ENCODE measurements around the gene EIF3L. TPM values are rescaled to one million over a fixed set of nuclear protein-coding genes. Genes with fewer than 3 reads are reported as not detected.

Gene EIF3L
- total and polyA plus RNA-seq, 7 experiments from 2014 or later = 338 to 586 (median 496) TPM

- ATAC-seq (no peak), DNase-seq (no peak)
- H3K36me3 Mint-ChIP-seq = peaks cover 0 to 17% (median 0%) of the 10 kb centered on the region in 5 donors
- H3K4me3 Mint-ChIP-seq = peak overlapping the region; percentile 83 to 95 (median 88)
- POLR2A ChIA-PET = interaction anchor here (1.0 to 1.3 kb wide), 2 partner anchors 159 to 238 kb away, joined by 3 to 5 read pairs; partner anchors contain the start of gene NOL12
- Histone ChIP-seq H3K27ac (ENCODE audit: low read depth, low read length) (peak overlapping the region; percentile 83), H3K27me3 (ENCODE audit: control insufficient read depth in 2 of 2, insufficient read depth in 2 of 2, low read length in 2 of 2) (no peaks in the 10 kb centered on the region), H3K4me1 (ENCODE audit: control insufficient read depth in 2 of 2, insufficient read depth in 2 of 2, low read length in 2 of 2) (peaks cover 10 to 16% of the 10 kb centered on the region in 2 donors), H3K36me3 (ENCODE audit: control insufficient read depth in 2 of 3, insufficient read depth in 3 of 3, low read length in 3 of 3) (peaks cover 0 to 2% (median 0%) of the 10 kb centered on the region in 3 experiments), H3K4me3 (ENCODE audit: low read length) (peak overlapping the region; percentile 84), H3K9me3 (ENCODE audit: control insufficient read depth in 2 of 3, low read length in 3 of 3) (no peaks in the 10 kb centered on the region)
- CTCF ChIA-PET = no interaction called here
- intact Hi-C loops (cut with micrococcal nuclease) = loop anchor here (1.0 to 10.0 kb wide), 11 partner anchors 27 to 337 kb away; partner anchors contain the start of genes GCAT (in 2 of the 2), PLA2G6 (in 2 of the 2), C22orf23 (in 1 of the 2) and GGA1 (in 1 of the 2)
- peak overlapping the region in 8 of 9 donors; percentile 71 to 92 (median 88) for H3K27ac Mint-ChIP-seq
- peaks cover 19 to 42% (median 33%) of the 10 kb centered on the region in 7 donors for H3K4me1 Mint-ChIP-seq
- H3K27me3 Mint-ChIP-seq = no peaks in the 10 kb centered on the region
- peaks cover 0 to 4% (median 0%) of the 10 kb centered on the region in 11 donors for H3K9me3 Mint-ChIP-seq
Observed at GRCh38 chr22:37844904-37845329, 4.3 kb upstream of the EIF3L start.

- H3K4me1 Mint-ChIP-seq = peaks cover 23 to 56% (median 46%) of the 10 kb centered on the region in 7 donors
- H3K27me3 Mint-ChIP-seq = no peaks in the 10 kb centered on the region
- Histone ChIP-seq H3K36me3 (ENCODE audit: control insufficient read depth in 2 of 3, insufficient read depth in 3 of 3, low read length in 3 of 3) (peaks cover 0 to 4% (median 0%) of the 10 kb centered on the region in 3 experiments), H3K4me1 (ENCODE audit: control insufficient read depth in 2 of 2, insufficient read depth in 2 of 2, low read length in 2 of 2) (peaks cover 21 to 29% of the 10 kb centered on the region in 2 donors), H3K27me3 (ENCODE audit: control insufficient read depth in 2 of 2, insufficient read depth in 2 of 2, low read length in 2 of 2) (no peaks in the 10 kb centered on the region), H3K27ac (ENCODE audit: low read depth, low read length) (no peak overlapping the region), H3K9me3 (ENCODE audit: control insufficient read depth in 2 of 3, low read length in 3 of 3) (no peaks in the 10 kb centered on the region), H3K4me3 (ENCODE audit: low read length) (no peak overlapping the region)
- H3K27ac Mint-ChIP-seq = no peak overlapping the region
- POLR2A ChIA-PET = interaction anchor here (0.6 to 1.1 kb wide), 3 partner anchors 11 to 60 kb away, joined by 3 to 4 read pairs (median 3); partner anchors contain the start of gene MICALL1
- H3K9me3 Mint-ChIP-seq = peaks cover 0 to 4% (median 0%) of the 10 kb centered on the region in 11 donors
- CTCF ChIA-PET = interaction anchor here (1.3 kb wide), 1 partner anchor 220 kb away, joined by 4 read pairs; no protein-coding TSS in a partner anchor
- ATAC-seq (no peak), DNase-seq (no peak)
- intact Hi-C loops (cut with micrococcal nuclease) = loop anchor here (5.0 to 10.0 kb wide), 4 partner anchors 39 to 336 kb away; partner anchors contain the start of genes GCAT (in 1 of the 2), LGALS1 (in 1 of the 2), PDXP (in 1 of the 2) and PLA2G6 (in 1 of the 2)
- H3K4me3 Mint-ChIP-seq = peak overlapping the region in 3 of 10 donors; percentile 13 to 26 (median 17)
- peaks cover 0 to 24% (median 0%) of the 10 kb centered on the region in 5 donors for H3K36me3 Mint-ChIP-seq
Observed at GRCh38 chr22:37846433-37846832, 2.8 kb upstream of the EIF3L start.

GRCh38 chr22:37848587-37849088 is 581 bp upstream of the EIF3L start:
- H3K27ac Mint-ChIP-seq = peak overlapping the region; percentile 89 to 100 (median 98)
- H3K4me1 Mint-ChIP-seq = peaks cover 23 to 55% (median 45%) of the 10 kb centered on the region in 7 donors
- DNase-seq (peak in 5 of 9 donors; percentile 20 to 37 (median 27)), ATAC-seq (no peak)
- intact Hi-C loops (cut with micrococcal nuclease) = loop anchor here (1.0 to 10.0 kb wide), 10 partner anchors 15 to 618 kb away; partner anchors contain the start of genes GGA1 (in 2 of the 2), GCAT (in 1 of the 2), LGALS1 (in 1 of the 2) and NOL12 (in 1 of the 2)
- no peaks in the 10 kb centered on the region for H3K9me3 ChIP-seq (ENCODE audit: control insufficient read depth in 2 of 3, low read length in 3 of 3)
- H3K4me1 ChIP-seq (ENCODE audit: control insufficient read depth in 2 of 2, insufficient read depth in 2 of 2, low read length in 2 of 2) = peaks cover 21 to 26% of the 10 kb centered on the region in 2 donors
- no peaks in the 10 kb centered on the region for H3K27me3 ChIP-seq (ENCODE audit: control insufficient read depth in 2 of 2, insufficient read depth in 2 of 2, low read length in 2 of 2)
- H3K4me3 ChIP-seq (ENCODE audit: low read length) = peak overlapping the region; percentile 77
- peak overlapping the region; percentile 91 to 99 (median 95) for H3K4me3 Mint-ChIP-seq
- peaks cover 0 to 4% (median 0%) of the 10 kb centered on the region in 11 donors for H3K9me3 Mint-ChIP-seq
- H3K27me3 Mint-ChIP-seq = no peaks in the 10 kb centered on the region
- H3K27ac ChIP-seq (ENCODE audit: low read depth, low read length) = peak overlapping the region; percentile 79
- ChIA-PET CTCF (interaction anchor here (0.6 to 2.4 kb wide), 2 partner anchors 11 to 14 kb away, joined by 3 to 8 read pairs; no protein-coding TSS in a partner anchor), POLR2A (interaction anchor here (1.9 kb wide), 1 partner anchor 240 kb away, joined by 6 read pairs; the partner anchor contains the start of gene GGA1)
- H3K36me3 Mint-ChIP-seq = peaks cover 0 to 27% (median 13%) of the 10 kb centered on the region in 5 donors
- peaks cover 7 to 20% (median 13%) of the 10 kb centered on the region in 3 experiments for H3K36me3 ChIP-seq (ENCODE audit: control insufficient read depth in 2 of 3, insufficient read depth in 3 of 3, low read length in 3 of 3)

GRCh38 chr22:37850801-37851200 is 1.6 kb downstream of the EIF3L start:
- Histone ChIP-seq H3K4me1 (ENCODE audit: control insufficient read depth in 2 of 2, insufficient read depth in 2 of 2, low read length in 2 of 2) (peaks cover 24 to 26% of the 10 kb centered on the region in 2 donors), H3K27ac (ENCODE audit: low read depth, low read length) (no peak overlapping the region), H3K36me3 (ENCODE audit: control insufficient read depth in 2 of 3, insufficient read depth in 3 of 3, low read length in 3 of 3) (peaks cover 17 to 41% (median 19%) of the 10 kb centered on the region in 3 experiments), H3K9me3 (ENCODE audit: control insufficient read depth in 2 of 3, low read length in 3 of 3) (no peaks in the 10 kb centered on the region), H3K27me3 (ENCODE audit: control insufficient read depth in 2 of 2, insufficient read depth in 2 of 2, low read length in 2 of 2) (no peaks in the 10 kb centered on the region), H3K4me3 (ENCODE audit: low read length) (no peak overlapping the region)
- POLR2A ChIA-PET = no interaction called here
- Mint-ChIP-seq H3K4me3 (peak overlapping the region; percentile 24 to 99 (median 95)), H3K4me1 (peaks cover 31 to 73% (median 63%) of the 10 kb centered on the region in 7 donors), H3K27ac (peak overlapping the region in 8 of 9 donors; percentile 14 to 77 (median 39)), H3K36me3 (peaks cover 5 to 42% (median 25%) of the 10 kb centered on the region in 5 donors), H3K27me3 (no peaks in the 10 kb centered on the region), H3K9me3 (peaks cover 0 to 4% (median 0%) of the 10 kb centered on the region in 11 donors)
- intact Hi-C loops (cut with micrococcal nuclease) = no loop called here
- ATAC-seq (no peak), DNase-seq (no peak)
- CTCF ChIA-PET = interaction anchor here (0.6 to 2.4 kb wide), 3 partner anchors 12 to 82 kb away, joined by 3 to 8 read pairs (median 3); no protein-coding TSS in a partner anchor

GRCh38 chr22:37852418-37852817 is 3.2 kb downstream of the EIF3L start:
- H3K4me3 ChIP-seq (ENCODE audit: low read length) = no peak overlapping the region
- ATAC-seq = no peak
- no peaks in the 10 kb centered on the region for H3K27me3 Mint-ChIP-seq
- H3K27me3 ChIP-seq (ENCODE audit: control insufficient read depth in 2 of 2, insufficient read depth in 2 of 2, low read length in 2 of 2) = no peaks in the 10 kb centered on the region
- intact Hi-C loops (cut with micrococcal nuclease) = no loop called here
- H3K9me3 ChIP-seq (ENCODE audit: control insufficient read depth in 2 of 3, low read length in 3 of 3) = no peaks in the 10 kb centered on the region
- ChIA-PET POLR2A (interaction anchor here (0.6 to 1.1 kb wide), 2 partner anchors 9 to 11 kb away, joined by 4 read pairs; partner anchors contain the start of gene ANKRD54), CTCF (interaction anchor here (0.5 to 2.3 kb wide), 2 partner anchors 10 to 55 kb away, joined by 3 to 18 read pairs; no protein-coding TSS in a partner anchor)
- H3K9me3 Mint-ChIP-seq = peaks cover 0 to 4% (median 0%) of the 10 kb centered on the region in 11 donors
- H3K36me3 ChIP-seq (ENCODE audit: control insufficient read depth in 2 of 3, insufficient read depth in 3 of 3, low read length in 3 of 3) = peaks cover 19 to 55% (median 21%) of the 10 kb centered on the region in 3 experiments
- peaks cover 5 to 48% (median 27%) of the 10 kb centered on the region in 5 donors for H3K36me3 Mint-ChIP-seq
- no peak for DNase-seq
- peaks cover 24 to 26% of the 10 kb centered on the region in 2 donors for H3K4me1 ChIP-seq (ENCODE audit: control insufficient read depth in 2 of 2, insufficient read depth in 2 of 2, low read length in 2 of 2)
- peaks cover 31 to 73% (median 61%) of the 10 kb centered on the region in 7 donors for H3K4me1 Mint-ChIP-seq
- no peak overlapping the region for H3K27ac ChIP-seq (ENCODE audit: low read depth, low read length)
- H3K4me3 Mint-ChIP-seq = peak overlapping the region in 2 of 10 donors; percentile 9 to 36
- peak overlapping the region in 1 of 9 donors; percentile 73 for H3K27ac Mint-ChIP-seq

- no peak for DNase-seq
- Histone ChIP-seq H3K27me3 (ENCODE audit: control insufficient read depth in 2 of 2, insufficient read depth in 2 of 2, low read length in 2 of 2) (no peaks in the 10 kb centered on the region), H3K9me3 (ENCODE audit: control insufficient read depth in 2 of 3, low read length in 3 of 3) (no peaks in the 10 kb centered on the region), H3K36me3 (ENCODE audit: control insufficient read depth in 2 of 3, insufficient read depth in 3 of 3, low read length in 3 of 3) (peaks cover 26 to 76% (median 27%) of the 10 kb centered on the region in 3 experiments), H3K4me1 (ENCODE audit: control insufficient read depth in 2 of 2, insufficient read depth in 2 of 2, low read length in 2 of 2) (peaks cover 14 to 18% of the 10 kb centered on the region in 2 donors), H3K4me3 (ENCODE audit: low read length) (no peak overlapping the region), H3K27ac (ENCODE audit: low read depth, low read length) (no peak overlapping the region)
- POLR2A ChIA-PET = interaction anchor here (1.2 kb wide), 1 partner anchor 41 kb away, joined by 3 read pairs; no protein-coding TSS in a partner anchor
- no peaks in the 10 kb centered on the region for H3K9me3 Mint-ChIP-seq
- no peak overlapping the region for H3K4me3 Mint-ChIP-seq
- ATAC-seq = no peak
- intact Hi-C loops (cut with micrococcal nuclease) = no loop called here
- H3K27ac Mint-ChIP-seq = peak overlapping the region in 5 of 9 donors; percentile 1 to 58 (median 38)
- CTCF ChIA-PET = interaction anchor here (1.3 kb wide), 1 partner anchor 9 kb away, joined by 16 read pairs; no protein-coding TSS in a partner anchor
- H3K27me3 Mint-ChIP-seq = no peaks in the 10 kb centered on the region
- H3K4me1 Mint-ChIP-seq = peaks cover 21 to 51% (median 42%) of the 10 kb centered on the region in 7 donors
- peaks cover 14 to 55% (median 36%) of the 10 kb centered on the region in 5 donors for H3K36me3 Mint-ChIP-seq
Observed at GRCh38 chr22:37854946-37855345, 5.7 kb downstream of the EIF3L start.
